Breast epithelium (tissue), 4 donors: ENCODE results near the gene MYD88. TPM values are rescaled to one million over a fixed set of nuclear protein-coding genes. Genes with fewer than 3 reads are reported as not detected.

Source experiments
- DNase-seq, 2 donors: peaks; one replicate each; pipeline ENCODE4 v3.0.0-alpha.2; 2019; ENCODE audit warnings: low spot score in 2 of 2
- H3K27ac ChIP-seq, 2 donors: fragments of 200-600 bp; sonication (generic) in 1 of 2; one replicate each; pipeline ENCODE4 v1.5.1; 2016 to 2019; ENCODE audit warnings: mild to moderate bottlenecking in 1 of 2
- H3K27me3 ChIP-seq, 2 donors: fragments of 200-600 bp; sonication (generic) in 1 of 2; one replicate each; pipeline versions ENCODE4 v1.5.1 to v1.6.0; 2017 to 2019; ENCODE audit warnings: control low read depth in 1 of 2, mild to moderate bottlenecking in 1 of 2
- H3K36me3 ChIP-seq: fragments of 200-600 bp; one replicate; pipeline ENCODE4 v1.5.1; 2019
- H3K4me1 ChIP-seq, 2 donors: fragments of 200-600 bp; sonication (generic); one replicate each; pipeline ENCODE4 v1.5.1; 2016 to 2019; ENCODE audit warnings: control low read depth in 1 of 2
- H3K4me3 ChIP-seq, 3 donors: fragments of 200-600 bp; sonication (generic); 1 replicate in 2 of 3; 2 replicates in 1 of 3; pipeline ENCODE4 v1.5.1; 2016 to 2019; ENCODE audit warnings: mild to moderate bottlenecking in 3 of 3, moderate library complexity in 2 of 3
- H3K9me3 ChIP-seq, 2 donors: fragments of 200-600 bp; sonication (generic) in 1 of 2; one replicate each; pipeline ENCODE4 v1.5.1; 2016 to 2019; ENCODE audit warnings: control low read depth in 1 of 2
- POLR2A ChIP-seq: fragments of 450-650 bp; IDR thresholded peaks from one replicate; pipeline ENCODE4 v1.6.1; 2016; ENCODE audit warnings: antibody characterized with exemption, mild to moderate bottlenecking, moderate library complexity
- POLR2AphosphoS5 ChIP-seq, 3 donors: sonication (generic); formaldehyde crosslinking; IDR thresholded peaks; one replicate each; pipeline ENCODE4 v1.6.1; 2017; ENCODE audit warnings: antibody characterized with exemption in 3 of 3
- intact Hi-C: fragments of 100-400 bp; cut with DNase I; formaldehyde crosslinking; loops from one replicate; pipeline ENCODE4 v1.15.1; 2023; ENCODE audit warnings: low total_unique reads
- total RNA-seq, 3 donors: library from RNA; depleted of rRNA; stranded (reverse); fragments of >200 nt; gene quantifications; one replicate each; pipeline ENCODE4 v1.1.0, GENCODE V29; 2016
- TF ChIP-seq, protein P1 (sequence below), 3 donors: fragments of 450-650 bp; IDR thresholded peaks; one replicate each; pipeline ENCODE4 v1.5.1; 2016 to 2017; ENCODE audit warnings: antibody characterized with exemption in 3 of 3, mild to moderate bottlenecking in 3 of 3, moderate library complexity in 3 of 3

Gene MYD88
- total RNA-seq, 3 donors from 2014 or later = 33.4 to 36.0 (median 35.3) TPM

DNA sequence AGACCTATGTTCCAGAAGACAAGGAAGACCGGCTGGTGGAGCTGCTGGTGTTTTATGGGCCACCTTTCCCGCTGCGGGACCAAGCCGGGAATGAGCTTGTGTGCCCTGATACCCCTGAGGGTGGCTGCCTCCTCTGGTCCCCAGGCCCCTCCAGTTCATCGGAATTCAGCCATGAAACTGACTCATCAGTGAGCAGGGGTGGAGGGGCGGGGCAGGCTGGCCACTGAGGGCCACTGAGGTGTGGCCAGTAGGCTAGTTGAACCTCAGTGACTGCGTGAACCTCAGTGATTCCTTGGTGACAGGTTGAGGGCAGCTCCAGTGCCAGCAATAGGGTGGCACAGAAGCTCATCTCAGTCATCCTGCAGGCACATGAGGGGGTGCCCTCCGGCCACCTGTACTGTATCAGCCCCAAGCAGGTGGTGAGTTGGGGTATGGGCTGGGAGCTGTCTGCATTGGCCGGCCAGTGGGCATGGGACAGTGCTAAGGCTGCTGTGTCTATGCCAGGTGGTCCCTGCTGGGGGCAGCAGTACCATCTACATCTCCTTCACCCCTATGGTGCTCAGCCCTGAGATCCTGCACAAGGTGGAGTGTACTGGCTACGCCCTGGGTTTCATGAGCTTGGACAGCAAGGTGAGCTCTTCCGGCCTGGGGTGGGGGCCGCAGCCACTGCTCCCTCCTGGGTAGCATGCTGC is 21.8 kb upstream of the MYD88 start:
- Histone ChIP-seq H3K27me3 (no peaks in the 10 kb centered on the region), H3K4me1 (no peaks in the 10 kb centered on the region), H3K27ac (no peak overlapping the region), H3K36me3 (no peaks in the 10 kb centered on the region), H3K4me3 (no peak overlapping the region), H3K9me3 (no peaks in the 10 kb centered on the region)
- TF ChIP-seq, protein P1, sequence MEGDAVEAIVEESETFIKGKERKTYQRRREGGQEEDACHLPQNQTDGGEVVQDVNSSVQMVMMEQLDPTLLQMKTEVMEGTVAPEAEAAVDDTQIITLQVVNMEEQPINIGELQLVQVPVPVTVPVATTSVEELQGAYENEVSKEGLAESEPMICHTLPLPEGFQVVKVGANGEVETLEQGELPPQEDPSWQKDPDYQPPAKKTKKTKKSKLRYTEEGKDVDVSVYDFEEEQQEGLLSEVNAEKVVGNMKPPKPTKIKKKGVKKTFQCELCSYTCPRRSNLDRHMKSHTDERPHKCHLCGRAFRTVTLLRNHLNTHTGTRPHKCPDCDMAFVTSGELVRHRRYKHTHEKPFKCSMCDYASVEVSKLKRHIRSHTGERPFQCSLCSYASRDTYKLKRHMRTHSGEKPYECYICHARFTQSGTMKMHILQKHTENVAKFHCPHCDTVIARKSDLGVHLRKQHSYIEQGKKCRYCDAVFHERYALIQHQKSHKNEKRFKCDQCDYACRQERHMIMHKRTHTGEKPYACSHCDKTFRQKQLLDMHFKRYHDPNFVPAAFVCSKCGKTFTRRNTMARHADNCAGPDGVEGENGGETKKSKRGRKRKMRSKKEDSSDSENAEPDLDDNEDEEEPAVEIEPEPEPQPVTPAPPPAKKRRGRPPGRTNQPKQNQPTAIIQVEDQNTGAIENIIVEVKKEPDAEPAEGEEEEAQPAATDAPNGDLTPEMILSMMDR (IDR thresholded peaks at IDR 0.05) = no peak
- TF ChIP-seq POLR2AphosphoS5 (IDR thresholded peaks at IDR 0.05) = no peak
- no peak for TF ChIP-seq POLR2A
- intact Hi-C loops = no loop called here
- DNase-seq = peak in 1 of 2 donors; percentile 49

DNA sequence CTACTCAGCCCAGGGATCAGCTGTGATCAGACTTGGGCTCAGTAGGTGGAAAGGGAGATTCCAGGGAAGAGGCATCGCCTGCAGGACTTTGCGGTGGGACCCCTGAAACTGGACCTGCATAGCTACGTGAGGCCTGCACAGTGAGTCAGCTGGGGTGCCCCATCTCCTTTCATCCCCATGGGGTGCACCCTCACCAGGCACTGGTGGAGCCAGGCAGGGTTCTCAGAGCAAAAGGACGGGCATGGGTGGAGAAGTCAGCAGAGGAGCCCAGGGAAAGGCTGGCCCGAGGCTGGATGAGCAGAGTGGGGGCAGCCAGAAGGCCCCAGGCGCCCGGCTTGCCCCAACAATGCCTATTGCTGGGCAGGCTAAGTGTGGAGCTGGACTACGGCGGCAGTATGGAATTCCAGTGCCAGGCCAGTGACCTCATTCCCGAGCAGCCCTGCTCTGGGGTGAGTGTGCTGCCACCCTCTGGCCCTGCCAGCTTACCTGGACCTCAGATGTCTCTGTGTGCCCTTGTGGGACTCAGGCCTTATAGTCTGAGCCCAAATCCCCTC is 21.2 kb upstream of the MYD88 start:
- intact Hi-C loops = no loop called here
- TF ChIP-seq, protein P1 (IDR thresholded peaks at IDR 0.05) = no peak
- TF ChIP-seq POLR2A (no peak), POLR2AphosphoS5 (IDR thresholded peaks at IDR 0.05) (no peak)
- Histone ChIP-seq H3K9me3 (no peaks in the 10 kb centered on the region), H3K4me1 (no peaks in the 10 kb centered on the region), H3K27me3 (no peaks in the 10 kb centered on the region), H3K4me3 (no peak overlapping the region), H3K27ac (no peak overlapping the region), H3K36me3 (no peaks in the 10 kb centered on the region)
- DNase-seq = peak; percentile 34 to 64

DNA sequence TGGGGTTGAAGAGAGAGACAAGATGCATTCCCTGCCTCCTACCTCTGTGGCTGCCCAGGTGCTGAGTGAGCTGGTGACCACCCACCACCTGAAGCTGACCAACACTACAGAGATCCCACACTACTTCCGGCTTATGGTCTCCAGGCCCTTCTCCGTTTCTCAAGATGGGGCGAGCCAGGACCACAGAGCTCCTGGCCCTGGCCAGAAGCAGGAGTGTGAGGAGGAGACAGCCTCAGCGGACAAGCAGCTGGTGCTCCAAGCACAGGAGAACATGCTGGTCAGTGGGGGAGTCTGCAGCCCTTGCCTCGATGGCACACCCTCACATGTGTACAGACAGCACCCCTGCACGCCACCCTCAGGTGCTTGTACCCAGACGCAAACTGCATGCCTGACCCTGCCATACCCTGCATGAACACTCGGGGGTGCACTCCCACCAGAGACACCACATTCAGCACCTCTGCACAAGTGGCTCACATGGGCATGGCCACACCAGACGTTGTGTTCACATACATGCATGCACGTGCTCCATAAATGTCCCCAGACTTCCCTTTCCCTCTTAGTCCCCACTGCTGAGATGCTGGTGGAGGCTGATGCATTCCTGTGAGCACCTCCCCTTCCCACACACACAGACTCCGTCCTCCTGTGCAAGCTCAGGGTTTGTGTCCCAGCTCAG is 20.6 kb upstream of the MYD88 start:
- no peaks in the 10 kb centered on the region for H3K27me3 ChIP-seq
- H3K27ac ChIP-seq = no peak overlapping the region
- H3K4me1 ChIP-seq = no peaks in the 10 kb centered on the region
- no peaks in the 10 kb centered on the region for H3K9me3 ChIP-seq
- TF ChIP-seq, protein P1 (IDR thresholded peaks at IDR 0.05) = peak; percentile 59 to 73 (median 65)
- TF ChIP-seq POLR2AphosphoS5 (IDR thresholded peaks at IDR 0.05) (no peak), POLR2A (no peak)
- H3K4me3 ChIP-seq = no peak overlapping the region
- DNase-seq = peak; percentile 30 to 72
- intact Hi-C loops = no loop called here
- no peaks in the 10 kb centered on the region for H3K36me3 ChIP-seq

DNA sequence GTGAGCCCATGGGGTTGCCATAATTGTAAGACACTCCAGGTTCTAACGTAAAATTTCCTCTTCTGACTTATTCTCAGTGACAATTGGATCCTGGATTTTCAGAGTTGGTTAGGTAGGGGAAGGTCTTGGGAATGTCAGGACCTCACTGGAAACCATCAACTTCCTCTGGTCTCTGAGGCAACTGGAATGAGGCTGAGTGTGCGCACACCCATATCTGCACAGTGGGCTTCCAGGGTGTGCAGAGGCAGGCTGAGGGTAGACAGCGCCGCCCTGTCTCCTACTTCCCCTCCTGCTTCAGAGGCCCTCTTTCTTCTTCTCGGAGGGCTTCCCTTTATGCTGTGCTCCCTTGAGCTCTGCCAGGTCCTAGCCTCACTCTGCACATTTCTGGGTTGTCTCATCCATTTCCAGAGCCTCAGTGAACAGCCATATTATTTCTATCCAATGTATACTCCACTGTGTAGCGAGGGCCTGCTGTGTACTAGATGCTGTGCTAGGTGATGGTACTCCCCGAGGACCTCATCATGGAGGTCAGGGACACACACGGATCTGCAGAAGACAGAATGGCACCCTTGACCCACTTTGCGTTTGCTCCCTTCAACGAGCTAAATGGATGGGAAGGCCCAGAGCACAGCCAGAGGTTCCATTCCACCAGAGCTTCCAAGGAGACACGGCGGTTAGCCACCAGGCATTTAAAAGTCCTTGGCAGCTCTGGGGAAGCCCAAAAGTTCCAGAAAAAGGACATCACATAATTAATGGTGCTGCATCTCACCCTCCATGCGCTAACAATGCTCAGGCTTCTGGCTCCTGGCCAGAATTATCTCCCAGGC is 19.8 kb upstream of the MYD88 start:
- TF ChIP-seq POLR2AphosphoS5 (IDR thresholded peaks at IDR 0.05) (no peak), POLR2A (no peak)
- TF ChIP-seq, protein P1 (IDR thresholded peaks at IDR 0.05) = no peak
- intact Hi-C loops = no loop called here
- no peak overlapping the region for H3K4me3 ChIP-seq
- H3K27me3 ChIP-seq = no peaks in the 10 kb centered on the region
- no peaks in the 10 kb centered on the region for H3K36me3 ChIP-seq
- DNase-seq = no peak
- no peaks in the 10 kb centered on the region for H3K9me3 ChIP-seq
- H3K4me1 ChIP-seq = no peaks in the 10 kb centered on the region
- no peak overlapping the region for H3K27ac ChIP-seq
